ENCODE measurements around the gene SAPCD1. TPM values are rescaled to one million over a fixed set of nuclear protein-coding genes. Genes with fewer than 3 reads are reported as not detected.

The SAPCD1 gene
- total RNA-seq, 1 experiment from 2014 or later = 13.0 TPM

GRCh38 chr6:31784098-31784925 is 21.9 kb downstream of the SAPCD1 start:
- H3K27me3 Mint-ChIP-seq (ENCODE audit: insufficient read depth, unreplicated experiment) = no peaks in the 10 kb centered on the region
- intact Hi-C loops (cut with micrococcal nuclease; ENCODE audit: unreplicated experiment) = no loop called here

GRCh38 chr6:31785475-31785874 is 23.0 kb downstream of the SAPCD1 start:
- Histone ChIP-seq H3K4me3 (ENCODE audit: low read depth, low read length) (no peak overlapping the region), H3K36me3 (ENCODE audit: control insufficient read depth, insufficient read depth, low read length) (no peaks in the 10 kb centered on the region), H3K4me1 (no peaks in the 10 kb centered on the region), H3K9me3 (no peaks in the 10 kb centered on the region), H3K27me3 (replicated peaks; ENCODE audit: control insufficient read depth, insufficient read depth, low read length) (no peaks in the 10 kb centered on the region)
- no TSS peak for BruUV-seq (replicated peaks)
- intact Hi-C loops (cut with micrococcal nuclease; ENCODE audit: unreplicated experiment) = no loop called here
- no peak for TF ChIP-seq CTCF (IDR thresholded peaks at IDR 0.05; ENCODE audit: insufficient read depth in 1 of 2, low read depth in 1 of 2, low read length in 1 of 2, severe bottlenecking in 1 of 2, unreplicated experiment in 1 of 2)
- no peak overlapping the region for H3K4me3 Mint-ChIP-seq (ENCODE audit: unreplicated experiment)
- H3K36me3 Mint-ChIP-seq (ENCODE audit: insufficient read depth, unreplicated experiment) = peaks cover 75% of the 10 kb centered on the region
- H3K27ac Mint-ChIP-seq (ENCODE audit: unreplicated experiment) = no peak overlapping the region
- ChIA-PET POLR2A (no interaction called here), CTCF (interaction anchor here (0.6 kb wide), 1 partner anchor 166 kb away, joined by 3 read pairs; no protein-coding TSS in a partner anchor)
- H3K27me3 Mint-ChIP-seq (ENCODE audit: insufficient read depth, unreplicated experiment) = no peaks in the 10 kb centered on the region
- no peaks in the 10 kb centered on the region for H3K9me3 Mint-ChIP-seq (ENCODE audit: unreplicated experiment)
- DNase-seq = no peak
- peaks cover 3% of the 10 kb centered on the region for H3K4me1 Mint-ChIP-seq (ENCODE audit: low read depth, unreplicated experiment)

More at GRCh38 chr6:31784098-31784925, 21.9 kb downstream of the SAPCD1 start:
- Histone ChIP-seq H3K27me3 (replicated peaks; ENCODE audit: control insufficient read depth, insufficient read depth, low read length) (no peaks in the 10 kb centered on the region), H3K36me3 (ENCODE audit: control insufficient read depth, insufficient read depth, low read length) (no peaks in the 10 kb centered on the region), H3K4me3 (ENCODE audit: low read depth, low read length) (no peak overlapping the region), H3K9me3 (no peaks in the 10 kb centered on the region), H3K4me1 (no peaks in the 10 kb centered on the region)
- ChIA-PET CTCF (interaction anchor here (0.5 kb wide), 1 partner anchor 45 kb away, joined by 4 read pairs; no protein-coding TSS in a partner anchor), POLR2A (no interaction called here)
- BruUV-seq (replicated peaks) = no TSS peak
- Mint-ChIP-seq H3K9me3 (ENCODE audit: unreplicated experiment) (no peaks in the 10 kb centered on the region), H3K4me1 (ENCODE audit: low read depth, unreplicated experiment) (no peaks in the 10 kb centered on the region), H3K27ac (ENCODE audit: unreplicated experiment) (no peak overlapping the region), H3K4me3 (ENCODE audit: unreplicated experiment) (no peak overlapping the region), H3K36me3 (ENCODE audit: insufficient read depth, unreplicated experiment) (peaks cover 68% of the 10 kb centered on the region)
- DNase-seq = no peak
- no peak for TF ChIP-seq CTCF (IDR thresholded peaks at IDR 0.05; ENCODE audit: insufficient read depth in 1 of 2, low read depth in 1 of 2, low read length in 1 of 2, severe bottlenecking in 1 of 2, unreplicated experiment in 1 of 2)

- DNase-seq = peak in 1 of 2 experiments; percentile 66
These were observed 29.1 kb downstream of the SAPCD1 start for GRCh38 chr6:31791324-31792089.

More at GRCh38 chr6:31791324-31792089, 29.1 kb downstream of the SAPCD1 start:
- peak overlapping the region; percentile 42 for H3K4me3 Mint-ChIP-seq (ENCODE audit: unreplicated experiment)
- no TSS peak for BruUV-seq (replicated peaks)
- Histone ChIP-seq H3K4me3 (ENCODE audit: low read depth, low read length) (no peak overlapping the region), H3K4me1 (0 out of 2 replicates have a peak, but pooled peaks cover 3% of the 10 kb centered on the region), H3K9me3 (no peaks in the 10 kb centered on the region), H3K27me3 (replicated peaks; ENCODE audit: control insufficient read depth, insufficient read depth, low read length) (no peaks in the 10 kb centered on the region), H3K36me3 (ENCODE audit: control insufficient read depth, insufficient read depth, low read length) (no peaks in the 10 kb centered on the region)
- intact Hi-C loops (cut with micrococcal nuclease; ENCODE audit: unreplicated experiment) = loop anchor here (1.0 kb wide), 1 partner anchor 14 kb away; the partner anchor contains the start of gene VWA7
- H3K4me1 Mint-ChIP-seq (ENCODE audit: low read depth, unreplicated experiment) = peaks cover 21% of the 10 kb centered on the region
- peaks cover 60% of the 10 kb centered on the region for H3K36me3 Mint-ChIP-seq (ENCODE audit: insufficient read depth, unreplicated experiment)
- ChIA-PET POLR2A (interaction anchor here (1.0 kb wide), 1 partner anchor 36 kb away, joined by 6 read pairs; the partner anchor contains the start of gene HSPA1B), CTCF (interaction anchor here (0.6 to 1.4 kb wide), 9 partner anchors 16 to 99 kb away, joined by 3 to 9 read pairs (median 3); partner anchors contain the start of genes CLIC1 and MSH5)
- H3K27ac Mint-ChIP-seq (ENCODE audit: unreplicated experiment) = peak overlapping the region; percentile 27
- H3K9me3 Mint-ChIP-seq (ENCODE audit: unreplicated experiment) = no peaks in the 10 kb centered on the region
- peak; percentile 57 to 68 for TF ChIP-seq CTCF (IDR thresholded peaks at IDR 0.05; ENCODE audit: insufficient read depth in 1 of 2, low read depth in 1 of 2, low read length in 1 of 2, severe bottlenecking in 1 of 2, unreplicated experiment in 1 of 2)
- H3K27me3 Mint-ChIP-seq (ENCODE audit: insufficient read depth, unreplicated experiment) = no peaks in the 10 kb centered on the region
